Measurements from ENCODE around the gene SUCO.
A peak's percentile ranks its signal among the peaks of the same experiment; 100 is the strongest.

Gene SUCO

DNA sequence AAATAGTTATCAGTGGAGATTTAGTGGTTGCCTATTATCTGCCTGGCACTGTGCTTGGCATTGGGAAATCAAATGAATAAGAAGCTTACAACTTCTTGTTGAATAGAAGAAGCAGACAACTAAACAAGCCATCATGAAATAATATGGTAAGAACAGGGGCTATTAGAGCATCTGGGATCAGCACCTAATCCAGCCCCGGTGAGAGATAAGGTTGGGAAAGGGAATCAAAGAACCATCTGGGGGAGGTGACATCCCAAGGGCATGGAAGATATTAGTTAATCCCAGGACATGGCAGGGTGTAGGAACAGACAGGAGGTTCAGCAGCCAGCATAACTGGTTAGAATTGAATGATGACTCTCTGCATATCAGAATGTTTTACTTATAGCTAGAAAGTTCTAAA, 36.3 kb upstream of the SUCO start:
- WGBS: 90% methylated on average over 1 of the region's 1 CpG
- Histone ChIP-seq H3K4me1 (ENCODE audit: insufficient read depth, low read length) (peaks cover 14% of the 10 kb centered on the region; the same call in 1 of the 2 replicates), H3K9me3 (ENCODE audit: insufficient read depth, low read depth, low read length) (no peaks in the 10 kb centered on the region), H3K27me3 (ENCODE audit: insufficient read depth, low read length) (no peaks in the 10 kb centered on the region), H3K9ac (ENCODE audit: low read depth, low read length) (peak overlapping the region; percentile 18; the same call in 1 of the 2 replicates), H3K27ac (ENCODE audit: low read depth, low read length) (peak overlapping the region; percentile 38; the same call in 1 of the 2 replicates), H3K4me3 (ENCODE audit: low read length) (no peak overlapping the region), H3K36me3 (ENCODE audit: insufficient read depth, low read length) (no peaks in the 10 kb centered on the region)

GRCh38 chr1:172497230-172497629, 35.7 kb upstream of the SUCO start:
- peak overlapping the region; percentile 30; the same call in 1 of the 2 replicates for H3K9ac ChIP-seq (ENCODE audit: low read depth, low read length)
- H3K4me3 ChIP-seq (ENCODE audit: low read length): no peak overlapping the region
- H3K36me3 ChIP-seq (ENCODE audit: insufficient read depth, low read length): no peaks in the 10 kb centered on the region
- H3K9me3 ChIP-seq (ENCODE audit: insufficient read depth, low read depth, low read length): no peaks in the 10 kb centered on the region
- WGBS: 27% methylated on average over 5 of the region's 5 CpGs
- peaks cover 14% of the 10 kb centered on the region; the same call in 1 of the 2 replicates for H3K4me1 ChIP-seq (ENCODE audit: insufficient read depth, low read length)
- peak overlapping the region; percentile 38; the same call in 1 of the 2 replicates for H3K27ac ChIP-seq (ENCODE audit: low read depth, low read length)
- no peaks in the 10 kb centered on the region for H3K27me3 ChIP-seq (ENCODE audit: insufficient read depth, low read length)

- H3K4me3 ChIP-seq (ENCODE audit: low read length): no peak overlapping the region
- peaks cover 14% of the 10 kb centered on the region; the same call in 1 of the 2 replicates for H3K4me1 ChIP-seq (ENCODE audit: insufficient read depth, low read length)
- H3K27ac ChIP-seq (ENCODE audit: low read depth, low read length): no peak overlapping the region
- H3K9ac ChIP-seq (ENCODE audit: low read depth, low read length): no peak overlapping the region
- no peaks in the 10 kb centered on the region for H3K9me3 ChIP-seq (ENCODE audit: insufficient read depth, low read depth, low read length)
- 94% methylated on average over 2 of the region's 2 CpGs for WGBS
- H3K36me3 ChIP-seq (ENCODE audit: insufficient read depth, low read length): no peaks in the 10 kb centered on the region
- no peaks in the 10 kb centered on the region for H3K27me3 ChIP-seq (ENCODE audit: insufficient read depth, low read length)
Measured at GRCh38 chr1:172498857-172499256, 34.1 kb upstream of the SUCO start.

GRCh38 chr1:172499636-172500141, 33.3 kb upstream of the SUCO start:
- Histone ChIP-seq H3K9me3 (ENCODE audit: insufficient read depth, low read depth, low read length) (no peaks in the 10 kb centered on the region), H3K9ac (ENCODE audit: low read depth, low read length) (no peak overlapping the region), H3K27me3 (ENCODE audit: insufficient read depth, low read length) (no peaks in the 10 kb centered on the region), H3K4me1 (ENCODE audit: insufficient read depth, low read length) (peaks cover 14% of the 10 kb centered on the region; the same call in 1 of the 2 replicates), H3K36me3 (ENCODE audit: insufficient read depth, low read length) (no peaks in the 10 kb centered on the region), H3K27ac (ENCODE audit: low read depth, low read length) (no peak overlapping the region), H3K4me3 (ENCODE audit: low read length) (no peak overlapping the region)
- 88% methylated on average over 3 of the region's 3 CpGs for WGBS

- H3K9ac ChIP-seq (ENCODE audit: low read depth, low read length): no peak overlapping the region
- WGBS: 88% methylated on average over 2 of the region's 2 CpGs
- H3K27me3 ChIP-seq (ENCODE audit: insufficient read depth, low read length): no peaks in the 10 kb centered on the region
- H3K4me3 ChIP-seq (ENCODE audit: low read length): no peak overlapping the region
- no peak overlapping the region for H3K27ac ChIP-seq (ENCODE audit: low read depth, low read length)
- H3K4me1 ChIP-seq (ENCODE audit: insufficient read depth, low read length): peaks cover 14% of the 10 kb centered on the region; the same call in 1 of the 2 replicates
- H3K9me3 ChIP-seq (ENCODE audit: insufficient read depth, low read depth, low read length): no peaks in the 10 kb centered on the region
- no peaks in the 10 kb centered on the region for H3K36me3 ChIP-seq (ENCODE audit: insufficient read depth, low read length)
Measured at GRCh38 chr1:172500207-172500606, 32.7 kb upstream of the SUCO start.

GRCh38 chr1:172507741-172508140, 25.2 kb upstream of the SUCO start:
- no peak overlapping the region for H3K27ac ChIP-seq (ENCODE audit: low read depth, low read length)
- no peaks in the 10 kb centered on the region for H3K36me3 ChIP-seq (ENCODE audit: insufficient read depth, low read length)
- no peak overlapping the region for H3K4me3 ChIP-seq (ENCODE audit: low read length)
- H3K9ac ChIP-seq (ENCODE audit: low read depth, low read length): no peak overlapping the region
- no peaks in the 10 kb centered on the region for H3K27me3 ChIP-seq (ENCODE audit: insufficient read depth, low read length)
- H3K4me1 ChIP-seq (ENCODE audit: insufficient read depth, low read length): no peaks in the 10 kb centered on the region
- H3K9me3 ChIP-seq (ENCODE audit: insufficient read depth, low read depth, low read length): no peaks in the 10 kb centered on the region

- no peaks in the 10 kb centered on the region for H3K9me3 ChIP-seq (ENCODE audit: insufficient read depth, low read depth, low read length)
- H3K4me3 ChIP-seq (ENCODE audit: low read length): no peak overlapping the region
- no peaks in the 10 kb centered on the region for H3K27me3 ChIP-seq (ENCODE audit: insufficient read depth, low read length)
- H3K27ac ChIP-seq (ENCODE audit: low read depth, low read length): no peak overlapping the region
- H3K36me3 ChIP-seq (ENCODE audit: insufficient read depth, low read length): no peaks in the 10 kb centered on the region
- no peaks in the 10 kb centered on the region for H3K4me1 ChIP-seq (ENCODE audit: insufficient read depth, low read length)
- WGBS: 87% methylated on average over 2 of the region's 3 CpGs
- no peak overlapping the region for H3K9ac ChIP-seq (ENCODE audit: low read depth, low read length)
Measured at GRCh38 chr1:172510479-172510878, 22.5 kb upstream of the SUCO start.

GRCh38 chr1:172512591-172512990, 20.4 kb upstream of the SUCO start:
- Histone ChIP-seq H3K9ac (ENCODE audit: low read depth, low read length) (no peak overlapping the region), H3K4me3 (ENCODE audit: low read length) (no peak overlapping the region), H3K4me1 (ENCODE audit: insufficient read depth, low read length) (no peaks in the 10 kb centered on the region), H3K9me3 (ENCODE audit: insufficient read depth, low read depth, low read length) (no peaks in the 10 kb centered on the region), H3K27me3 (ENCODE audit: insufficient read depth, low read length) (no peaks in the 10 kb centered on the region), H3K36me3 (ENCODE audit: insufficient read depth, low read length) (no peaks in the 10 kb centered on the region), H3K27ac (ENCODE audit: low read depth, low read length) (no peak overlapping the region)

DNA sequence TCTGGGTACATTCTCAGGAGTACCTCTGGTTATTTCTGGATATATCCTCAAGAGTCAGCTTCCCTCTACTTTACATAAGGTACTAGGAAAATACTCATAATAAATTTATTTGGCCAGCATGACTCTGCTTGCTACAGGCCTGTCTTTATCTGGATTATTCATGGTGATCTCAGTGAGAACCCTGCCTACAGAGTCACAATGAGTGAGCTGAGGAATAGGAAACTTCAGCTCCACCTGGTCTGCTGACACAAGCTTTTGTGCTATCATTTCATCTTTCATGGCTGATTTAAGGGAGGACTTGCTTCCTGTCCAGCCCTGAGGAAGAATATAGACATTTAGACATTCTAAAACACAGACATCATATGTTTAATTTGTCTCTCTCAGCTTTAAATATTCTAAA, 19.5 kb upstream of the SUCO start:
- H3K27ac ChIP-seq (ENCODE audit: low read depth, low read length): no peak overlapping the region
- H3K4me3 ChIP-seq (ENCODE audit: low read length): no peak overlapping the region
- H3K9me3 ChIP-seq (ENCODE audit: insufficient read depth, low read depth, low read length): no peaks in the 10 kb centered on the region
- H3K36me3 ChIP-seq (ENCODE audit: insufficient read depth, low read length): no peaks in the 10 kb centered on the region
- no peaks in the 10 kb centered on the region for H3K4me1 ChIP-seq (ENCODE audit: insufficient read depth, low read length)
- no peaks in the 10 kb centered on the region for H3K27me3 ChIP-seq (ENCODE audit: insufficient read depth, low read length)
- no peak overlapping the region for H3K9ac ChIP-seq (ENCODE audit: low read depth, low read length)

GRCh38 chr1:172514108-172514507, 18.8 kb upstream of the SUCO start:
- no peak overlapping the region for H3K9ac ChIP-seq (ENCODE audit: low read depth, low read length)
- no peaks in the 10 kb centered on the region for H3K9me3 ChIP-seq (ENCODE audit: insufficient read depth, low read depth, low read length)
- no peaks in the 10 kb centered on the region for H3K27me3 ChIP-seq (ENCODE audit: insufficient read depth, low read length)
- H3K27ac ChIP-seq (ENCODE audit: low read depth, low read length): no peak overlapping the region
- H3K4me3 ChIP-seq (ENCODE audit: low read length): no peak overlapping the region
- no peaks in the 10 kb centered on the region for H3K36me3 ChIP-seq (ENCODE audit: insufficient read depth, low read length)
- 94% methylated on average over 3 of the region's 3 CpGs for whole genome bisulfite sequencing
- no peaks in the 10 kb centered on the region for H3K4me1 ChIP-seq (ENCODE audit: insufficient read depth, low read length)

GRCh38 chr1:172515436-172515835, 17.5 kb upstream of the SUCO start:
- Histone ChIP-seq H3K9me3 (ENCODE audit: insufficient read depth, low read depth, low read length) (no peaks in the 10 kb centered on the region), H3K27ac (ENCODE audit: low read depth, low read length) (no peak overlapping the region), H3K4me3 (ENCODE audit: low read length) (no peak overlapping the region), H3K4me1 (ENCODE audit: insufficient read depth, low read length) (no peaks in the 10 kb centered on the region), H3K9ac (ENCODE audit: low read depth, low read length) (no peak overlapping the region), H3K36me3 (ENCODE audit: insufficient read depth, low read length) (no peaks in the 10 kb centered on the region), H3K27me3 (ENCODE audit: insufficient read depth, low read length) (no peaks in the 10 kb centered on the region)

DNA sequence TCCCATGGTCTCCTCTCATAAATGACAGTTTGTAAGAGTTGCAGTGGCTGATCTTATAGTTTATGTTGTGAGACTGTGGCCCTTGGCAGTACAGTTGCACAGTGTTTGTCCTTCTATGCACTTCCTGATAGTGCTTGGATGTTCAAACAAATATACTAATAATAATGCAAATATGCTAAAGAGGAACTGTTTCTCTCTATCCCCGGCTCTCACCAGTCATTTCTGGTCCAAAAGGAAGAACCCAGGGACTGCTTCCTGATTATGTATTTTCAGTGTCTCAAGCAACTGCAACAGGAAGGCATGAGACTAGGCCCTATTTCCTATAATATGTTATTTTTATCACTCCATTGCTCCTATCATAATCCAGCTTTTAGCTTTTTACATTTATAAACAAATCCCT, 17.0 kb upstream of the SUCO start:
- Histone ChIP-seq H3K27me3 (ENCODE audit: insufficient read depth, low read length) (no peaks in the 10 kb centered on the region), H3K36me3 (ENCODE audit: insufficient read depth, low read length) (no peaks in the 10 kb centered on the region), H3K4me1 (ENCODE audit: insufficient read depth, low read length) (no peaks in the 10 kb centered on the region), H3K9ac (ENCODE audit: low read depth, low read length) (no peak overlapping the region), H3K4me3 (ENCODE audit: low read length) (no peak overlapping the region), H3K27ac (ENCODE audit: low read depth, low read length) (no peak overlapping the region), H3K9me3 (ENCODE audit: insufficient read depth, low read depth, low read length) (no peaks in the 10 kb centered on the region)
- WGBS: 82% methylated on average over 1 of the region's 1 CpG
